IMR-90 (cell line): ENCODE results near the gene ABR. TPM values are rescaled to one million over a fixed set of nuclear protein-coding genes. Genes with fewer than 3 reads are reported as not detected.

Experiments used
- ATAC-seq: fragments of 200-7000 bp; cut with Tn5 transposase; 2 replicates; pipeline ENCODE4 v1.9.1; 2020; ENCODE audit warnings: low read depth, mild to moderate bottlenecking, moderate library complexity
- BruUV-seq: library from RNA; stranded (reverse); fragments of 400-500 nt; replicated peaks from 2 replicates; lab custom pipeline; 2021; lab: Mats Ljungman, UMichigan
- CTCF ChIA-PET: fragments of 300-600 bp; formaldehyde crosslinking; extraction: SDS; loops from one replicate; lab custom pipeline; 2021; ENCODE audit warnings: antibody characterized with exemption; lab: Yijun Ruan, JAX
- POLR2A ChIA-PET: fragments of 300-600 bp; sonication (Branson Sonifier 250); formaldehyde crosslinking; loops from one replicate; lab custom pipeline; 2022; ENCODE audit warnings: antibody characterized with exemption; ENCODE audit not compliant: unreplicated experiment; lab: Charles Lee
- DNase-seq: peaks from one replicate; pipeline ENCODE4 v3.0.0; 2013
- H2AFZ ChIP-seq: replicated peaks from 2 replicates; pipeline ENCODE3; 2013; ENCODE audit warnings: low read length, mild to moderate bottlenecking; ENCODE audit not compliant: poor library complexity
- H2AK5ac ChIP-seq: 2 replicates; pipeline ENCODE4 v1.6.1; 2013; ENCODE audit warnings: low read depth, low read length, inconsistent platforms
- H2AK9ac ChIP-seq: replicated peaks from 2 replicates; pipeline ENCODE3; 2013; ENCODE audit warnings: mild to moderate bottlenecking, low read depth, low read length, moderate library complexity; ENCODE audit not compliant: poor library complexity
- H2BK120ac ChIP-seq: 2 replicates; pipeline ENCODE4 v1.6.1; 2013; ENCODE audit warnings: low read depth, low read length, inconsistent platforms
- H2BK15ac ChIP-seq: 3 replicates; pipeline ENCODE4 v1.6.1; 2013; ENCODE audit warnings: low read depth, low read length, inconsistent platforms
- H2BK20ac ChIP-seq: 2 replicates; pipeline ENCODE4 v1.6.1; 2013; ENCODE audit warnings: low read depth, mild to moderate bottlenecking, inconsistent platforms, low read length, moderate library complexity
- H2BK5ac ChIP-seq: 2 replicates; pipeline ENCODE4 v1.6.1; 2013; ENCODE audit warnings: mild to moderate bottlenecking, low read depth, low read length, inconsistent platforms; ENCODE audit not compliant: poor library complexity, severe bottlenecking
- H3K14ac ChIP-seq: replicated peaks from 2 replicates; pipeline ENCODE4 v1.6.1; 2013; ENCODE audit warnings: low read depth, low read length, inconsistent platforms
- H3K18ac ChIP-seq: 2 replicates; pipeline ENCODE4 v1.6.1; 2013; ENCODE audit warnings: low read depth, low read length, control low read depth
- H3K23ac ChIP-seq: 2 replicates; pipeline ENCODE4 v1.6.1; 2013; ENCODE audit warnings: low read depth, low read length, inconsistent platforms
- H3K27ac ChIP-seq: 2 replicates; pipeline ENCODE4 v1.5.1; 2013; ENCODE audit warnings: mild to moderate bottlenecking, control low read depth, low read length; ENCODE audit not compliant: insufficient read depth
- H3K27me3 ChIP-seq: 2 replicates; pipeline ENCODE4 v1.6.1; 2013; ENCODE audit warnings: low read length; ENCODE audit not compliant: control insufficient read depth, insufficient read depth
- H3K36me3 ChIP-seq: 2 replicates; pipeline ENCODE4 v1.6.1; 2013; ENCODE audit warnings: low read length, mixed read lengths; ENCODE audit not compliant: control insufficient read depth, insufficient read depth
- H3K4ac ChIP-seq: 2 replicates; pipeline ENCODE4 v1.6.1; 2013; ENCODE audit warnings: low read depth, low read length, inconsistent platforms
- H3K4me1 ChIP-seq: 2 replicates; pipeline ENCODE4 v1.6.1; 2013; ENCODE audit warnings: low read length, mixed read lengths; ENCODE audit not compliant: control insufficient read depth, insufficient read depth
- H3K4me2 ChIP-seq: 2 replicates; pipeline ENCODE4 v1.6.1; 2013; ENCODE audit warnings: low read depth, mild to moderate bottlenecking, control low read depth, low read length, moderate library complexity
- H3K4me3 ChIP-seq: 2 replicates; pipeline ENCODE4 v1.5.1; 2013; ENCODE audit warnings: low read depth, mild to moderate bottlenecking, control low read depth, low read length, moderate library complexity; ENCODE audit not compliant: insufficient read depth
- H3K56ac ChIP-seq: 2 replicates; pipeline ENCODE4 v1.6.1; 2013; ENCODE audit warnings: low read length, inconsistent platforms; ENCODE audit not compliant: insufficient read depth; ENCODE audit errors: extremely low read depth
- H3K79me1 ChIP-seq, 2 experiments: 2 replicates each; pipeline ENCODE4 v1.6.1; 2013; ENCODE audit warnings: low read length in 2 of 2, inconsistent platforms in 1 of 2, low read depth in 1 of 2
- H3K9ac ChIP-seq: 2 replicates; pipeline ENCODE4 v1.6.1; 2013; ENCODE audit warnings: low read depth, low read length, control low read depth
- H3K9me1 ChIP-seq: 2 replicates; pipeline ENCODE4 v1.6.1; 2013; ENCODE audit warnings: low read length, inconsistent platforms; ENCODE audit not compliant: insufficient read depth
- H3K9me3 ChIP-seq: 2 replicates; pipeline ENCODE4 v1.6.1; 2013; ENCODE audit warnings: low read length; ENCODE audit not compliant: control insufficient read depth, insufficient read depth
- H4K20me1 ChIP-seq: 2 replicates; pipeline ENCODE4 v1.6.1; 2013; ENCODE audit warnings: low read length, inconsistent platforms; ENCODE audit not compliant: insufficient read depth
- H4K5ac ChIP-seq: 2 replicates; pipeline ENCODE4 v1.6.1; 2013; ENCODE audit warnings: mild to moderate bottlenecking, low read depth, low read length, control low read depth
- H4K8ac ChIP-seq, 2 experiments: 2 replicates each; pipeline ENCODE4 v1.6.1; 2013; ENCODE audit warnings: low read depth in 2 of 2, low read length in 2 of 2, control low read depth in 1 of 2, inconsistent platforms in 1 of 2
- H4K91ac ChIP-seq: 2 replicates; pipeline ENCODE4 v1.6.1; 2013; ENCODE audit warnings: low read depth, low read length, inconsistent platforms; ENCODE audit not compliant: insufficient read depth
- ELK1 ChIP-seq: fragments of 150-350 bp; IDR thresholded peaks from 2 replicates; pipeline ENCODE4 v1.6.1; 2016; ENCODE audit warnings: low read depth, mild to moderate bottlenecking, low read length, moderate library complexity, borderline replicate concordance
- MAFK ChIP-seq: IDR thresholded peaks from 2 replicates; pipeline ENCODE4 v1.6.1; 2012; ENCODE audit warnings: low read depth, low read length, improper control_type of control experiment
- MXI1 ChIP-seq: IDR thresholded peaks from 2 replicates; pipeline ENCODE4 v1.6.1; 2012; ENCODE audit warnings: low read depth, mild to moderate bottlenecking, low read length, moderate library complexity, borderline replicate concordance
- NFE2L2 ChIP-seq: fragments of 150-350 bp; IDR thresholded peaks from 2 replicates; pipeline ENCODE4 v1.6.1; 2016; ENCODE audit warnings: low read depth, mild to moderate bottlenecking, low read length
- POLR2A ChIP-seq: IDR thresholded peaks from 2 replicates; pipeline ENCODE4 v1.6.1; 2012; ENCODE audit warnings: mild to moderate bottlenecking, low read depth, low read length
- RCOR1 ChIP-seq: IDR thresholded peaks from 2 replicates; pipeline ENCODE4 v1.6.1; 2012; ENCODE audit warnings: mild to moderate bottlenecking, low read length, improper control_type of control experiment; ENCODE audit not compliant: insufficient replicate concordance
- SMC3 ChIP-seq: fragments of 150-350 bp; IDR thresholded peaks from 2 replicates; pipeline ENCODE4 v1.6.1; 2016; ENCODE audit warnings: low read depth, mild to moderate bottlenecking, antibody characterized with exemption, low read length, moderate library complexity
- USF2 ChIP-seq: fragments of 150-350 bp; IDR thresholded peaks from 2 replicates; pipeline ENCODE4 v1.6.1; 2017; ENCODE audit warnings: mild to moderate bottlenecking, antibody characterized with exemption, low read length, low read depth
- WGBS, 2 experiments: methylation state at CpG; one replicate each; pipeline versions ENCODE4 v1.1.5 to v1.1.7; 2013; ENCODE audit warnings: missing lambda C conversion rate in 2 of 2; ENCODE audit not compliant: insufficient read length in 1 of 2; ENCODE audit errors: extremely low coverage in 2 of 2; 5-methylcytosine and 5-hydroxymethylcytosine counted together
- dilution Hi-C: fragments of 300-500 bp; cut with HindIII; formaldehyde crosslinking; loops from one replicate; pipeline ENCODE4 v1.14.3; 2018; ENCODE audit warnings: low sequenced_read_pairs; ENCODE audit not compliant: unreplicated experiment
- in situ Hi-C: fragments of 300-500 bp; cut with MboI; formaldehyde crosslinking; loops from 3 replicates; pipeline ENCODE4 v1.14.3; 2019; ENCODE audit warnings: low sequenced_read_pairs, inconsistent platforms, mixed read lengths
- intact Hi-C: fragments of 100-400 bp; cut with micrococcal nuclease; formaldehyde crosslinking; loops from 2 replicates; pipeline ENCODE4 v1.10.0; 2022
- polyA plus RNA-seq, 3 experiments: library from polyadenylated mRNA; depleted of rRNA; stranded (reverse); fragments of >200 nt; gene quantifications; 2 replicates each; pipeline ENCODE4 v1.2.3, GENCODE V29; 2012; ENCODE audit warnings: low replicate concordance in 1 of 3
- total RNA-seq: library from RNA; depleted of rRNA; stranded (reverse); fragments of >200 nt; gene quantifications from 2 replicates; pipeline ENCODE4 v1.2.3, GENCODE V29; 2012

Gene ABR
- total and polyA plus RNA-seq, 2 of the 4 experiments (the other 2 are of a cell fraction), result 28.3 to 79.7 TPM

- Histone ChIP-seq H2AK9ac (no peak overlapping the region), H3K18ac (no peak overlapping the region), H3K36me3 (no peaks in the 10 kb centered on the region), H4K5ac (no peak overlapping the region), H3K27ac (no peak overlapping the region), H3K4me3 (no peak overlapping the region), H2BK5ac (no peak overlapping the region), H4K8ac (no peak overlapping the region), H3K4ac (no peak overlapping the region), H4K20me1 (peaks cover 42% of the 10 kb centered on the region), H2BK20ac (no peak overlapping the region), H2AK5ac (no peak overlapping the region), H3K4me1 (peaks cover 5% of the 10 kb centered on the region), H3K27me3 (0 out of 2 replicates have a peak, but pooled peaks cover 2% of the 10 kb centered on the region), H3K9me3 (no peaks in the 10 kb centered on the region), H4K91ac (no peak overlapping the region), H3K9me1 (peaks cover 9% of the 10 kb centered on the region), H2AFZ (no peak overlapping the region), H3K9ac (no peak overlapping the region), H3K4me2 (no peak overlapping the region), H2BK15ac (no peak overlapping the region), H3K14ac (no peak overlapping the region), H3K23ac (no peak overlapping the region), H2BK120ac (no peak overlapping the region), H3K56ac (no peak overlapping the region), H3K79me1 (peaks cover 0 to 19% of the 10 kb centered on the region in 2 experiments; a peak in 2 of 4 replicates)
- WGBS, 2 experiments, result 100% methylated on average over 2 of the region's 6 CpGs; no CpG with 5 or more reads in 1 of the 2 experiments
- dilution Hi-C loops (no loop called here), in situ Hi-C loops (no loop called here), intact Hi-C loops (loop anchor here (5.0 kb wide), 1 partner anchor 51 kb away; no protein-coding TSS in a partner anchor)
- ChIA-PET CTCF (no interaction called here), POLR2A (no interaction called here)
- TF ChIP-seq POLR2A (no peak), NFE2L2 (no peak), ELK1 (no peak), MAFK (no peak), SMC3 (no peak), RCOR1 (no peak), USF2 (no peak), MXI1 (no peak)
- DNase-seq, result no peak
- no peak for ATAC-seq
- BruUV-seq, result no TSS peak
Observed at GRCh38 chr17:1136748-1137147, 43.0 kb downstream of the ABR start.
